ENCODE measurements around the gene ZMIZ1.

DNA sequence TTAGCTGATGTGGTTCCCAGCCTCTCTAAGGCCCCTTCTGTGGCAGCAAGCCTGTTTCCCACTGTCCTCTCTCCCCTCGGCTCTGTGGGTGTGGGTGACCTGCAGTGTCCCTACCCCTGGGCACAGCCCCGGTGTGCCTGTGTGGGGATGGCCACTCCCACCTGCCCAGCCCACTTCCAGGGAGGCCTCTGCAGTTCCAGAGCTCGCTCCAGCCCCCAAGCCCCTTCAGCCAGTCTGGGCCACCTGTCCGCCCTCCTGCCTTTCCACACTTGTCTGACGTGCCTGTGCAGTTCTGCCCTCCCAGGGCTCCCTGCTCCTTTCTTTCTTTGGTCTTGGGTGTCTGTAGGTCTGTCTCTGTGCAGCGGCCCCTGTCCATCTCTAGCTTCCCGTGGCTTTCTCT, 151.5 kb downstream of the ZMIZ1 start:
- no peak for TF ChIP-seq POLR2A (IDR thresholded peaks at IDR 0.05)
- TF ChIP-seq, protein P1, sequence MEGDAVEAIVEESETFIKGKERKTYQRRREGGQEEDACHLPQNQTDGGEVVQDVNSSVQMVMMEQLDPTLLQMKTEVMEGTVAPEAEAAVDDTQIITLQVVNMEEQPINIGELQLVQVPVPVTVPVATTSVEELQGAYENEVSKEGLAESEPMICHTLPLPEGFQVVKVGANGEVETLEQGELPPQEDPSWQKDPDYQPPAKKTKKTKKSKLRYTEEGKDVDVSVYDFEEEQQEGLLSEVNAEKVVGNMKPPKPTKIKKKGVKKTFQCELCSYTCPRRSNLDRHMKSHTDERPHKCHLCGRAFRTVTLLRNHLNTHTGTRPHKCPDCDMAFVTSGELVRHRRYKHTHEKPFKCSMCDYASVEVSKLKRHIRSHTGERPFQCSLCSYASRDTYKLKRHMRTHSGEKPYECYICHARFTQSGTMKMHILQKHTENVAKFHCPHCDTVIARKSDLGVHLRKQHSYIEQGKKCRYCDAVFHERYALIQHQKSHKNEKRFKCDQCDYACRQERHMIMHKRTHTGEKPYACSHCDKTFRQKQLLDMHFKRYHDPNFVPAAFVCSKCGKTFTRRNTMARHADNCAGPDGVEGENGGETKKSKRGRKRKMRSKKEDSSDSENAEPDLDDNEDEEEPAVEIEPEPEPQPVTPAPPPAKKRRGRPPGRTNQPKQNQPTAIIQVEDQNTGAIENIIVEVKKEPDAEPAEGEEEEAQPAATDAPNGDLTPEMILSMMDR (IDR thresholded peaks at IDR 0.05) = no peak
